NT2/D1 (cell line): ENCODE results near the gene ZBTB20.

Source experiments
- DNase-seq: peaks from one replicate; pipeline ENCODE4 v3.0.0-alpha.2; 2011; ENCODE audit warnings: low read depth, low spot score
- H3K27me3 ChIP-seq: 2 replicates; pipeline ENCODE4 v1.6.0; 2011; ENCODE audit warnings: mild to moderate bottlenecking; ENCODE audit not compliant: insufficient read length, insufficient read depth
- H3K36me3 ChIP-seq: 2 replicates; pipeline ENCODE4 v1.6.1; 2011; ENCODE audit warnings: mild to moderate bottlenecking, low read length, mixed read lengths; ENCODE audit not compliant: insufficient read depth, insufficient read length
- H3K4me1 ChIP-seq: 2 replicates; pipeline ENCODE4 v1.5.1; 2011; ENCODE audit not compliant: insufficient read depth, insufficient read length
- H3K4me3 ChIP-seq: 2 replicates; pipeline ENCODE4 v1.5.1; 2011; ENCODE audit warnings: low read depth; ENCODE audit not compliant: insufficient read length
- H3K9ac ChIP-seq: 2 replicates; pipeline ENCODE4 v1.6.0; 2011; ENCODE audit warnings: low read depth; ENCODE audit not compliant: insufficient read length
- H3K9me3 ChIP-seq: 2 replicates; pipeline ENCODE4 v1.5.1; 2011; ENCODE audit warnings: mild to moderate bottlenecking, low read length; ENCODE audit not compliant: insufficient read depth
- SUZ12 ChIP-seq: IDR thresholded peaks from 2 replicates; pipeline ENCODE4 v1.6.1; 2011; ENCODE audit not compliant: insufficient read length, insufficient read depth; ENCODE audit errors: extremely low read depth
- YY1 ChIP-seq: IDR thresholded peaks from 2 replicates; pipeline ENCODE4 v1.6.1; 2011; ENCODE audit not compliant: insufficient read length, insufficient read depth
- ZNF274 ChIP-seq: IDR thresholded peaks from 2 replicates; pipeline ENCODE4 v1.6.1; 2011; ENCODE audit warnings: mild to moderate bottlenecking, low read depth, low read length

Gene ZBTB20

GRCh38 chr3:114377426-114377825, 769.7 kb downstream of the ZBTB20 start:
- Histone ChIP-seq H3K9me3 (0 out of 2 replicates have a peak, but pooled peaks cover 12% of the 10 kb centered on the region), H3K4me1 (no peaks in the 10 kb centered on the region), H3K4me3 (no peak overlapping the region), H3K36me3 (no peaks in the 10 kb centered on the region), H3K27me3 (no peaks in the 10 kb centered on the region), H3K9ac (no peak overlapping the region)
- DNase-seq, result no peak
- no peak for TF ChIP-seq ZNF274
- TF ChIP-seq SUZ12, result no peak

GRCh38 chr3:114376516-114377185, 770.4 kb downstream of the ZBTB20 start:
- H3K4me3 ChIP-seq, result no peak overlapping the region
- H3K9ac ChIP-seq, result no peak overlapping the region
- H3K27me3 ChIP-seq, result no peaks in the 10 kb centered on the region
- no peak for DNase-seq
- TF ChIP-seq YY1, result no peak
- TF ChIP-seq ZNF274, result no peak
- no peak for TF ChIP-seq SUZ12
- no peaks in the 10 kb centered on the region for H3K4me1 ChIP-seq
- H3K36me3 ChIP-seq, result no peaks in the 10 kb centered on the region
- 0 out of 2 replicates have a peak, but pooled peaks cover 12% of the 10 kb centered on the region for H3K9me3 ChIP-seq

GRCh38 chr3:114375608-114376421, 771.3 kb downstream of the ZBTB20 start:
- DNase-seq, result no peak
- H3K36me3 ChIP-seq, result no peaks in the 10 kb centered on the region
- no peak for TF ChIP-seq ZNF274
- no peak for TF ChIP-seq SUZ12
- no peak for TF ChIP-seq YY1
- no peak overlapping the region for H3K4me3 ChIP-seq
- no peaks in the 10 kb centered on the region for H3K4me1 ChIP-seq
- H3K27me3 ChIP-seq, result no peaks in the 10 kb centered on the region
- no peak overlapping the region for H3K9ac ChIP-seq
- H3K9me3 ChIP-seq, result 0 out of 2 replicates have a peak, but pooled peaks cover 12% of the 10 kb centered on the region

- Histone ChIP-seq H3K9ac (no peak overlapping the region), H3K9me3 (0 out of 2 replicates have a peak, but pooled peaks cover 12% of the 10 kb centered on the region), H3K36me3 (no peaks in the 10 kb centered on the region), H3K4me3 (no peak overlapping the region), H3K4me1 (no peaks in the 10 kb centered on the region), H3K27me3 (no peaks in the 10 kb centered on the region)
- DNase-seq, result no peak
- no peak for TF ChIP-seq ZNF274
- TF ChIP-seq SUZ12, result no peak
- TF ChIP-seq YY1, result no peak
Observed at GRCh38 chr3:114374433-114374990, 772.6 kb downstream of the ZBTB20 start.

DNA sequence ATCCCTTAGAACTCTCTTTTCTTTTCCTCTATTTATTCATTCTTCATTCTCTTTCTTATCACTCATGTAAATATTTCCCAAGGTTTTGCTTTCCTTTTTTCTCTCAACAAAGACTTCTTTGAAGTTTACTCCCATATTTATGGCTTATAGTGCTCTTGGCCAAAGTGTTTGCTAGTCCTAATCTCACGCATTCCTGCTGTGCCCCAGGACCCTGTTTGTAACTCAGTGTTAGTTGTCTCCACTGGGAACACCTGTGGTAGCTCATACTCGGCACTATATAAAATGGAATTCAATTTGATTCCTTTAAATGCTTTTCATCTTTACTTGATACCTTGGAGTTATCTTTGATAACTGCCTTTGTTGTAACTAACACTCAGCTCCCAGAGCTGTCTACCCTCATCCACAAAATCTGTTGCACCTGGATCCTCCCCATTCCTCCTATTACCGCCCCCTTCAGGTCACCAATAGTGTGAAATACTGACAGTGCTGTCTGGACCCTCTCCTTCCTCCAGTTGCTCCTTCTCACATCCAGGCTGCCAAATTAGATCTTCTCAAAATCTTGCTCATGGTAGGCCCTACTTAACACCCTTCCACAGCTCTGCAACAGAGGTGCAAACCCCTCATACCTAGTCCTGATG, 776.4 kb downstream of the ZBTB20 start:
- peak; percentile 6 for DNase-seq
- no peak for TF ChIP-seq SUZ12
- Histone ChIP-seq H3K27me3 (no peaks in the 10 kb centered on the region), H3K4me3 (no peak overlapping the region), H3K9ac (no peak overlapping the region), H3K4me1 (no peaks in the 10 kb centered on the region), H3K36me3 (no peaks in the 10 kb centered on the region), H3K9me3 (no peaks in the 10 kb centered on the region)

DNA sequence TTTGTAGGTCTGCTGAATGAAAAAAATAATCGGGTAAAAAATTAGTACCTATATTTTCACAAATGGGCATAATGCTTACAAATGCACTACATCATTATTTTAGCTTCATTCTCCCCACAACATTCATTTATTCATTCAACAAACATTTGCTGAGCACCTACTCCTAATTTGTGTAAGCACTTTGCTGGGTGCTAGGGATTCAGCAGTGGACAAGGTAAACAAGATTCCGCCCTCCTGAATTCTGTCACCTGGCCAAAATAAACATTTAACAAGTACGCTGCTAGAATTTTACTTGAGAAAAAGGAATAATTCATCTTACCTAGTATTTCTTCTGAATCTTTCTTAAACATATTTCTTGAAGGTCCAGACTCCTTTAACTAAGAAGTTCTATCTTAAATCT, 781.2 kb downstream of the ZBTB20 start:
- Histone ChIP-seq H3K36me3 (no peaks in the 10 kb centered on the region), H3K27me3 (no peaks in the 10 kb centered on the region), H3K9me3 (no peaks in the 10 kb centered on the region), H3K9ac (no peak overlapping the region), H3K4me1 (no peaks in the 10 kb centered on the region), H3K4me3 (no peak overlapping the region)
- no peak for TF ChIP-seq ZNF274
- TF ChIP-seq YY1, result no peak
- no peak for TF ChIP-seq SUZ12
- DNase-seq, result no peak
